Cardiac fibroblast (primary cell): Measurements from ENCODE around the gene HDGF.

Source experiments
- DNase-seq, 2 donors: peaks; one replicate each; pipeline versions ENCODE4 v3.0.0 to v3.0.0-alpha.2; 2010; ENCODE audit warnings: low read depth in 2 of 2
- H3K4me3 ChIP-seq, 2 donors: replicated peaks in 1 of 2; 1 replicate in 1 of 2; 2 replicates in 1 of 2; pipeline ENCODE4 v1.5.1; 2011; ENCODE audit warnings: low read depth in 2 of 2, low read length in 2 of 2, mild to moderate bottlenecking in 2 of 2, moderate library complexity in 1 of 2
- CTCF ChIP-seq: IDR thresholded peaks from one replicate; pipeline ENCODE4 v1.5.1; 2011; ENCODE audit warnings: low read depth, mild to moderate bottlenecking, low read length, inconsistent platforms

The HDGF gene

DNA sequence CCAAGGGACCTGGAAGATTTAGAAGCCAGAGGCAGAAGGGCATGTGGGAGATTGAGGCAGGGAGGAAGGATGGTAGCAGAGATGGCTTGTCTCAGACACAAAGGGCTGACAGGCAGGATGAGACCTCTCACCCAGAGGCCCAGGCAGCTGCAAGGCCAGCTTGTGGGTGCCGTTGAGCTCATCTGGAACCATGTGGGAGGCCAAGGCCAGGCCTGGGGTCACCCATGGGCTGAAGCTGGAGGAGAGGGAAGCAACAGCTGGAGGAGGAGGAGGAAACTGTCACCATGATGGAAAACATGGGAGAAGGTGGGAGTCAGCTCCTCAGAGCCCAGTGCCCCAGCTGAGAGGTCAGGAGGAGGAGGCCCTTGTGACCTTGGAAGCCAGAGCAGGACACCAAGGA is 52.5 kb downstream of the HDGF start:
- DNase-seq: no peak
- no peak overlapping the region for H3K4me3 ChIP-seq
- no peak for TF ChIP-seq CTCF

DNA sequence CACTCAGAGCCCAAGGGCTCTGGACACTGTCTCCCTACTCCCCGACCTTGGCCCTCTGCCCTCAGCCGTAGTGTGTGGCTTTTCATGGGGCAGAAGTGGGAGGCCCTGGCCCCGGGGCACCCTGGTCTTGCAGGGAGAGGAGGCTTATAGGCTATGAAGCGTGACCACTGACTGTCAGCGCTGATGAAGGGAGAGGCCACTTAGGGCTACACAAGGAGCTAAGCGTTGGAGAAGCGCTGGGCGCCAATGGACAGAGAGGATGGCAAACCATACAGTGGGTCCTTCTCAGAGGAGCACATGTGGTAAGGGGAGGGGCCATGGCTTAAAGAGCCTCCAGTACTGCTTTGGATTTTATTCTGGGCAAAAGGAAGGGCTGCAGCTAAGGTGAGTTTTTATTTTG is 54.0 kb downstream of the HDGF start:
- no peak for DNase-seq
- H3K4me3 ChIP-seq: no peak overlapping the region
- TF ChIP-seq CTCF: no peak

- no peak overlapping the region for H3K4me3 ChIP-seq
- TF ChIP-seq CTCF: no peak
- DNase-seq: no peak
Measured at GRCh38 chr1:156696755-156697154, 54.7 kb downstream of the HDGF start.

DNA sequence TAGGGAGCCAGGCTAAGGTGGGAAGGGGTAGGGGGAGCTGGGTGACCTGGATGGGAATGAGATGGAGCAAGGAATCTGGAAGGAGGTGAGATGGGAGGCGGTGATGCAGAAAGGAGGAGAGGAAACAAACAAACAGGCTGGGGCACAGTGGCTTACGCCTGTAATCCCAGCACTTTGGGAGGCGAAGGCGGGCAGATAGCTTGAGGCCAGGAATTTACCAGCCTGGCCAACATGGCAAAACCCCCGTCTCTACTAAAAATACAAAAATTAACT is 56.8 kb downstream of the HDGF start:
- H3K4me3 ChIP-seq: no peak overlapping the region
- DNase-seq: no peak
- TF ChIP-seq CTCF: no peak

DNA sequence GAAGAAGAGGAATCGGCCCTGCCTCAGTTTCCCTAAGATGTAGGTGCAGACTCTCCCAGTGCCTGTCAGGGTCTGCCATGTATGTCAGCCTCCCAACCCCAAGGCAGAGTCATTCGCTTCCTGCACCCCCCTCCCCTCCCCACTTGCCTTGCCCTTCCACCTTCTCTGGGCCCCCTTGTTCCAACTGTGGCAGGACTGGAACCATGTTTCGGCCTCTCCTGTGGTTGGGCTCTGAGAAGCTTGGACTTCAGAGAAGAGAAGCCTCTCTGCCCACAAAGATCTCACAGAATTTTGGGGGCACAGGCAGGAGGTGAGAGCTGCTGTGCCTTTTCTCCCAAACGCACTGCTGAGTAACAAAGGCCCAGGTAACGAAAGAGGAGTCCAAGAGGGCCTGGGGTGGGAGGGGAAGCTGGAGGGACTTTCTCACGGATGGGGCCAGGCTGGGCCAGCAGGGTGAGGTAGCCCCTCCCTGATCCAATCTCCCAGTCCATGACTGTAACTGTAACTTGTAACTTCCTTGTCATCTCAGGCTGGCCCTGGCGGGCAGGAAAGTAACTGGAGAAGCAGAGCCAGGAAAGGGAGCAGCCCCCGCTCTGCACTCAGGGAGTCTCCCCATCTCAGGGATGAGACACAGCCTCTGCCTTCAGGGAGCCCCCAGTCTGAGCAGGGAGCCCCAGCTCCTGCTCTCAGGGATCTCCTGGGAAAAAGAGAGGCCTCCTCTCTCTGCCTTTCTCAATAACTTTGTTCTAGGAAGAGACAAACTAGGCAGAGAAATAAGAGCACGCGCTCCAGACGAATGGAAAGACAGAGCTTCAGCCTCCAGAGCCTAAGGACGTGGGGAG is 57.4 kb downstream of the HDGF start:
- no peak for DNase-seq
- H3K4me3 ChIP-seq: no peak overlapping the region
- TF ChIP-seq CTCF: no peak

DNA sequence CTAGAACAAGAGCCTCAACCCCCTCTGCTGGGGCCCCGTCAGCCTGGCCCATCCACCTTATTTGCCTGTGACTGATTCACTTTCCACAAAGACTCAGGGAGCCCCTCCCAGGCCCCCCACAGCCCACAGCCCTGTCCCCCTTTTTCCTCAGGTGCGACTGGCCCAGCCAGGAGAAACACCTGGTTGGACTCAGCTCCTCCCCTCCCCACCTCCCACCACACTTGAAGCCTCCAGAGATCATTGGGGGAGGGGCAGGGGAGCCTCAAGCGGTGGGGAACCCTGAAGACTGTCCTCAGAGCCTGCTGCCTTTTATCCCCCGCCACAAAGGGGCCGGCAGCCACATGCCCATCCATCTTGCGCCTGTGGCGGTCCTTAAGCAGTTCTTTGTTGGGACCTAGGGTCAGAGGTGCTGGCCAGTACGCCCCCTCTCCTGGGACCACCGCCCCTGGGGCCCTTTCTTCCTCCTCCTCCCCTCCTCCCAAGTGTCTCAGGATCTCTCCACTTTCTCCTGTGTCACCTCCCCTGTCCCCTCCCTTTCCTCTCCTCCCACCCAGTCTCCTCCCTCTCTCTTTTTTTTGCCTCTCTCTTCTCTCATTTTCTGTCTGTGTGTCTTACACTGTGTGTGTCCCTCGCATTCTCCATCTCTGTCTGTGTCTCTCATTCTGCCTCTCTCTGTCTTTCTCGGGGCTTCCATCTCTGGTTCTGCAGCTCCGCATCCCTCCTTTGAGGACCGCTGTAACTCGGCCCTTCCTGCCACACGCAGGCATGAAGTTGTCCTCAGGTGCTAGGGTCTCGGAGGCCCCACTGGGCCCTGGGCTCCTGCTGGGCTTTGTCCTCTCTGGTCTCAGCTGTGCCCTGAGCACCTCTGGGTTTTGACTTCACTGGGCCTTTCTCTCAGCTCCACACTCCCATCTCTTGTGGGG is 58.3 kb downstream of the HDGF start:
- H3K4me3 ChIP-seq: no peak overlapping the region
- DNase-seq: no peak
- no peak for TF ChIP-seq CTCF
